HepG2 (cell line): ENCODE measurements around the gene TMEM97. TPM values are rescaled to one million over a fixed set of nuclear protein-coding genes. Genes with fewer than 3 reads are reported as not detected.

Experiments
- FOXP1 ChIP-seq, 2 experiments: fragments of 450-650 bp in 1 of 2; IDR thresholded peaks; 2 replicates each; pipeline ENCODE4 v1.6.1; 2017 to 2018; ENCODE audit warnings: antibody characterized with exemption in 1 of 2
- HNF4G ChIP-seq, 2 experiments: sonication (generic) in 1 of 2; formaldehyde crosslinking in 1 of 2; IDR thresholded peaks; 2 replicates each; pipeline versions ENCODE4 v1.4.0 to v1.6.1; 2011 to 2020; ENCODE audit warnings: borderline replicate concordance in 2 of 2, low read depth in 2 of 2, mild to moderate bottlenecking in 2 of 2, low read length in 1 of 2, missing genetic modification reagents in 1 of 2, moderate library complexity in 1 of 2
- HOXA3 ChIP-seq: sonication (generic); formaldehyde crosslinking; IDR thresholded peaks from 2 replicates; pipeline ENCODE4 v1.5.0; 2020; ENCODE audit warnings: missing genetic modification reagents
- MIER2 ChIP-seq: IDR thresholded peaks from 2 replicates; pipeline ENCODE4 v1.6.1; 2016; ENCODE audit warnings: missing biosample characterization, missing genetic modification reagents
- NR2F2 ChIP-seq: IDR thresholded peaks from 2 replicates; pipeline ENCODE4 v1.6.1; 2012; ENCODE audit warnings: low read depth, inconsistent platforms, borderline replicate concordance
- SCMH1 ChIP-seq: sonication (generic); formaldehyde crosslinking; IDR thresholded peaks from 2 replicates; pipeline ENCODE4 v1.9.0; 2021; ENCODE audit warnings: missing genetic modification reagents, mild to moderate bottlenecking, borderline replicate concordance
- SOX6 ChIP-seq, 2 experiments: fragments of 450-650 bp in 1 of 2; sonication (generic) in 1 of 2; formaldehyde crosslinking in 1 of 2; IDR thresholded peaks; 2 replicates each; pipeline versions ENCODE4 v1.4.0 to v1.6.1; 2017 to 2020; ENCODE audit warnings: antibody characterized with exemption in 1 of 2, mild to moderate bottlenecking in 1 of 2, missing genetic modification reagents in 1 of 2
- SP1 ChIP-seq, 2 experiments: fragments of 450-650 bp in 1 of 2; sonication (generic) in 1 of 2; formaldehyde crosslinking in 1 of 2; IDR thresholded peaks; 2 replicates each; pipeline versions ENCODE4 v1.4.0 to v1.6.1; 2016 to 2020; ENCODE audit warnings: missing genetic modification reagents in 1 of 2
- ZFP90 ChIP-seq: sonication (generic); formaldehyde crosslinking; IDR thresholded peaks from 2 replicates; pipeline ENCODE4 v1.8.0; 2022; ENCODE audit warnings: missing genetic modification reagents, mild to moderate bottlenecking, inconsistent platforms, borderline replicate concordance
- ZMYM4 ChIP-seq: sonication (generic); formaldehyde crosslinking; IDR thresholded peaks from 2 replicates; pipeline ENCODE4 v1.8.1; 2023; ENCODE audit warnings: mild to moderate bottlenecking, missing genetic modification reagents
- ZNF10 ChIP-seq: sonication (generic); formaldehyde crosslinking; IDR thresholded peaks from 2 replicates; pipeline ENCODE4 v1.4.0; 2020; ENCODE audit warnings: mild to moderate bottlenecking, low read depth, missing genetic modification reagents, borderline replicate concordance
- ZNF24 ChIP-seq: fragments of 450-650 bp; IDR thresholded peaks from 2 replicates; pipeline ENCODE4 v1.6.1; 2017; ENCODE audit warnings: antibody characterized with exemption, mild to moderate bottlenecking
- ZNF256 ChIP-seq: sonication (generic); formaldehyde crosslinking; conservative IDR thresholded peaks from 2 replicates; pipeline ENCODE4 v1.4.0; 2020; ENCODE audit warnings: missing genetic modification reagents
- ZNF337 ChIP-seq: sonication (generic); formaldehyde crosslinking; IDR thresholded peaks from 2 replicates; pipeline ENCODE4 v1.5.1; 2020; ENCODE audit warnings: missing genetic modification reagents, low read depth, mild to moderate bottlenecking, borderline replicate concordance
- ZNF496 ChIP-seq: sonication (generic); formaldehyde crosslinking; IDR thresholded peaks from 2 replicates; pipeline ENCODE4 v1.8.1; 2023; ENCODE audit warnings: mild to moderate bottlenecking, moderate library complexity, missing genetic modification reagents; ENCODE audit not compliant: insufficient replicate concordance
- ZNF501 ChIP-seq: sonication (generic); formaldehyde crosslinking; IDR thresholded peaks from 2 replicates; pipeline ENCODE4 v1.5.1; 2020; ENCODE audit warnings: mild to moderate bottlenecking, moderate library complexity, missing genetic modification reagents
- ZNF552 ChIP-seq: sonication (generic); formaldehyde crosslinking; IDR thresholded peaks from 2 replicates; pipeline ENCODE4 v1.9.0; 2022; ENCODE audit warnings: missing genetic modification reagents, mild to moderate bottlenecking, borderline replicate concordance
- ZNF75D ChIP-seq: sonication (generic); formaldehyde crosslinking; IDR thresholded peaks from 2 replicates; pipeline ENCODE4 v1.8.1; 2023; ENCODE audit warnings: missing genetic modification reagents, mild to moderate bottlenecking, borderline replicate concordance
- polyA plus RNA-seq, 8 experiments: library from polyadenylated mRNA; depleted of rRNA in 3 of 8; stranded (reverse) in 7 of 8; unstranded in 1 of 8; fragments of >200 nt; fragmentation: Illumina TruSeq in 4 of 8; extraction: Trizol in 4 of 8; gene quantifications; 2 replicates each; pipeline versions ENCODE4 v1.2.1 to v1.2.3, GENCODE V29; 2011 to 2016; ENCODE audit warnings: low read depth in 4 of 8, missing spikeins in 1 of 8, mixed read lengths in 1 of 8; ENCODE audit not compliant: insufficient read depth in 1 of 8
- total RNA-seq, 5 experiments: library from RNA; depleted of rRNA; stranded (reverse); fragments of >200 nt; fragmentation: Illumina TruSeq; extraction: Trizol; gene quantifications; 2 replicates each; pipeline ENCODE4 v1.2.3, GENCODE V29; 2016; ENCODE audit warnings: low read depth in 1 of 5
- TF ChIP-seq, protein P1 (sequence below): IDR thresholded peaks from 2 replicates; pipeline ENCODE4 v1.6.1; 2018; ENCODE audit warnings: missing genetic modification reagents
- TF ChIP-seq, protein P2 (sequence below): sonication (generic); formaldehyde crosslinking; IDR thresholded peaks from 2 replicates; pipeline ENCODE4 v1.5.0; 2020; ENCODE audit warnings: missing genetic modification reagents
- TF ChIP-seq, protein P3 (sequence below): sonication (generic); formaldehyde crosslinking; IDR thresholded peaks from 2 replicates; pipeline ENCODE4 v1.8.0; 2022; ENCODE audit warnings: low read depth, missing genetic modification reagents

Gene TMEM97
- total and polyA plus RNA-seq, 2 of the 13 experiments (the other 11 are each of a cell fraction or from before 2014, with no cell fraction given): 69.6 to 137 TPM

DNA sequence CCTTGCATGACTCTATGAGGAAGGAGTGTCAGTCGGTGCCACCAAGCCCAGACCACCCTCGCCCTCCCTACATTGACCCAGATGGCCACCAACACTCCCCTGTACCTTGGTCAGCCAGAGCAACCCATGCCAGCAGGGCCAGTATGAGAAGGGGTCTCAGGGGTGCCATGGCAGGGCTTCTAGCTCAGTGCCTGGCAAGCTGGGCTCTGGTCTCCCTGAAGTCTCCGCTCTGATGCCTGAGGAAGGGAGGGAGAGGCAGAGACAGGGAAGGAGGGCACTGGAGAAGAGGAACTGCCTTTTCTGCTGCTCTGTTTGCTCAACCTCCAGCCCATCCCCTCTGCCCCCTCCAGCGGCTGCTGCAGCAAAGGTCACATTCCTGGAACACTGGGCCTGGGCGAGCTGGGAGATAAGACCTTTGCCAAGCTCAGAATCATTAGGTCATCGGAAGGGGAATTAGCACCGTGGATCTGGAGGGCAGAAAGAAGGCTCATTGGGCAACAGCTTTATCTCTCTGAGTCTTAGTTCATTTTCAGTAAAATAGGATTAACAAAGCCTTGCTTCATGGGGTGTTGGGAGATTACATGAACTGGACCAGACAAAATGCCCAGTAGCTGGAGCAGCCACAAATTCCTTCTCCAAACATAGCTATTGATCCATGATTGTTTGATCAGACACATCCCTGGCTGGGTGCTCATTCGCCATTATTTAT lies 51.2 kb downstream of the TMEM97 start, which contains the start of gene VTN (continued):
- TF ChIP-seq ZNF496 (no peak), SOX6 (IDR thresholded peaks at IDR 0.05) (no peak), SOX6 (CRISPR knock-in tag; IDR thresholded peaks at IDR 0.05) (peak; percentile 96), ZNF75D (no peak), ZNF337 (peak; percentile 67; the same call in 1 of the 2 replicates), ZMYM4 (peak; percentile 63), NR2F2 (peak; percentile 97), ZNF10 (no peak), FOXP1 (IDR thresholded peaks at IDR 0.05) (0 out of 2 replicates have a peak, but pooled peaks have one; percentile 3), FOXP1 (CRISPR knock-in tag; IDR thresholded peaks at IDR 0.05) (peak; percentile 76), ZNF552 (no peak), SCMH1 (no peak), ZNF256 (CRISPR knock-in tag) (no peak; the same call in 1 of the 2 replicates), ZNF24 (no peak), ZNF501 (peak; percentile 46), ZFP90 (CRISPR knock-in tag) (peak; percentile 90; the same call in 1 of the 2 replicates), HNF4G (IDR thresholded peaks at IDR 0.05; ENCODE audit: borderline replicate concordance, low read depth, low read length) (peak; percentile 96), HNF4G (CRISPR knock-in tag; IDR thresholded peaks at IDR 0.05; ENCODE audit: borderline replicate concordance, low read depth) (peak; percentile 94), HOXA3 (peak; percentile 95), MIER2 (peak; percentile 85), SP1 (IDR thresholded peaks at IDR 0.05) (no peak), SP1 (CRISPR knock-in tag; IDR thresholded peaks at IDR 0.05) (no peak)
- TF ChIP-seq, protein P1, sequence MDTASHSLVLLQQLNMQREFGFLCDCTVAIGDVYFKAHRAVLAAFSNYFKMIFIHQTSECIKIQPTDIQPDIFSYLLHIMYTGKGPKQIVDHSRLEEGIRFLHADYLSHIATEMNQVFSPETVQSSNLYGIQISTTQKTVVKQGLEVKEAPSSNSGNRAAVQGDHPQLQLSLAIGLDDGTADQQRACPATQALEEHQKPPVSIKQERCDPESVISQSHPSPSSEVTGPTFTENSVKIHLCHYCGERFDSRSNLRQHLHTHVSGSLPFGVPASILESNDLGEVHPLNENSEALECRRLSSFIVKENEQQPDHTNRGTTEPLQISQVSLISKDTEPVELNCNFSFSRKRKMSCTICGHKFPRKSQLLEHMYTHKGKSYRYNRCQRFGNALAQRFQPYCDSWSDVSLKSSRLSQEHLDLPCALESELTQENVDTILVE (CRISPR knock-in tag): peak; percentile 87
- TF ChIP-seq, protein P2, sequence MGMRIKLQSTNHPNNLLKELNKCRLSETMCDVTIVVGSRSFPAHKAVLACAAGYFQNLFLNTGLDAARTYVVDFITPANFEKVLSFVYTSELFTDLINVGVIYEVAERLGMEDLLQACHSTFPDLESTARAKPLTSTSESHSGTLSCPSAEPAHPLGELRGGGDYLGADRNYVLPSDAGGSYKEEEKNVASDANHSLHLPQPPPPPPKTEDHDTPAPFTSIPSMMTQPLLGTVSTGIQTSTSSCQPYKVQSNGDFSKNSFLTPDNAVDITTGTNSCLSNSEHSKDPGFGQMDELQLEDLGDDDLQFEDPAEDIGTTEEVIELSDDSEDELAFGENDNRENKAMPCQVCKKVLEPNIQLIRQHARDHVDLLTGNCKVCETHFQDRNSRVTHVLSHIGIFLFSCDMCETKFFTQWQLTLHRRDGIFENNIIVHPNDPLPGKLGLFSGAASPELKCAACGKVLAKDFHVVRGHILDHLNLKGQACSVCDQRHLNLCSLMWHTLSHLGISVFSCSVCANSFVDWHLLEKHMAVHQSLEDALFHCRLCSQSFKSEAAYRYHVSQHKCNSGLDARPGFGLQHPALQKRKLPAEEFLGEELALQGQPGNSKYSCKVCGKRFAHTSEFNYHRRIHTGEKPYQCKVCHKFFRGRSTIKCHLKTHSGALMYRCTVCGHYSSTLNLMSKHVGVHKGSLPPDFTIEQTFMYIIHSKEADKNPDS (CRISPR knock-in tag): no peak
- TF ChIP-seq, protein P3, sequence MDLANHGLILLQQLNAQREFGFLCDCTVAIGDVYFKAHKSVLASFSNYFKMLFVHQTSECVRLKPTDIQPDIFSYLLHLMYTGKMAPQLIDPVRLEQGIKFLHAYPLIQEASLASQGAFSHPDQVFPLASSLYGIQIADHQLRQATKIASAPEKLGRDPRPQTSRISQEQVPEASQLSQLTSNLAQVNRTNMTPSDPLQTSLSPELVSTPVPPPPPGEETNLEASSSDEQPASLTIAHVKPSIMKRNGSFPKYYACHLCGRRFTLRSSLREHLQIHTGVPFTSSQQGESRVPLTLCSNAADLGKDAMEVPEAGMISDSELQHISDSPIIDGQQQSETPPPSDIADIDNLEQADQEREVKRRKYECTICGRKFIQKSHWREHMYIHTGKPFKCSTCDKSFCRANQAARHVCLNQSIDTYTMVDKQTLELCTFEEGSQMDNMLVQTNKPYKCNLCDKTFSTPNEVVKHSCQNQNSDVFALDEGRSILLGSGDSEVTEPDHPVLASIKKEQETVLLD (CRISPR knock-in tag): peak; percentile 49
